Gastroesophageal sphincter (tissue), 3 donors: ENCODE results near the gene VWA2.

Experiments
- CTCF ChIP-seq, 4 experiments: fragments of 200-600 bp in 2 of 4; fragments of 450-650 bp in 2 of 4; sonication (generic) in 1 of 4; IDR thresholded peaks; one replicate each; pipeline ENCODE4 v1.5.1; 2017 to 2019; ENCODE audit warnings: antibody characterized with exemption in 4 of 4, mild to moderate bottlenecking in 2 of 4, moderate library complexity in 2 of 4
- EP300 ChIP-seq: sonication (generic); formaldehyde crosslinking; IDR thresholded peaks from one replicate; pipeline ENCODE4 v1.6.1; 2017; ENCODE audit warnings: antibody characterized with exemption, mild to moderate bottlenecking
- POLR2A ChIP-seq, 2 donors: fragments of 450-650 bp; IDR thresholded peaks; one replicate each; pipeline ENCODE4 v1.6.1; 2017; ENCODE audit warnings: antibody characterized with exemption in 2 of 2, mild to moderate bottlenecking in 2 of 2, moderate library complexity in 1 of 2
- POLR2AphosphoS5 ChIP-seq: sonication (generic); formaldehyde crosslinking; IDR thresholded peaks from one replicate; pipeline ENCODE4 v1.6.1; 2017; ENCODE audit warnings: antibody characterized with exemption

- TF ChIP-seq CTCF (IDR thresholded peaks at IDR 0.05) (no peak), POLR2A (IDR thresholded peaks at IDR 0.05) (no peak), POLR2AphosphoS5 (no peak), EP300 (no peak)
Measured at GRCh38 chr10:114234132-114234531, 4.9 kb upstream of the VWA2 start.
